Keratinocyte (primary cell): ENCODE data around the gene TMEM138. TPM values are rescaled to one million over a fixed set of nuclear protein-coding genes. Genes with fewer than 3 reads are reported as not detected.

Source experiments
- DNase-seq: peaks from one replicate; pipeline ENCODE4 v3.0.0-alpha.2; 2011; ENCODE audit warnings: low read depth, missing footprints, low spot score
- FAIRE-seq: peaks from 2 replicates; lab custom pipeline; 2011; peaks lifted over from hg19 to GRCh38; lab: Jason Lieb, UNC
- H2AFZ ChIP-seq: 2 replicates; pipeline ENCODE4 v1.6.0; 2012; ENCODE audit warnings: low read length, control low read depth, inconsistent platforms; ENCODE audit not compliant: control insufficient read depth
- H3K27ac ChIP-seq: 2 replicates; pipeline ENCODE4 v1.5.1; 2011; ENCODE audit warnings: low read length; ENCODE audit not compliant: control insufficient read depth, insufficient read depth
- H3K27me3 ChIP-seq: 3 replicates; pipeline ENCODE4 v1.6.0; 2011; ENCODE audit warnings: low read length; ENCODE audit not compliant: control insufficient read depth, insufficient read depth; ENCODE audit errors: extremely low read depth
- H3K36me3 ChIP-seq, 2 experiments: 2 replicates in 1 of 2; 3 replicates in 1 of 2; pipeline ENCODE4 v1.5.1; 2011; ENCODE audit warnings: low read length in 2 of 2, mild to moderate bottlenecking in 1 of 2; ENCODE audit not compliant: control insufficient read depth in 2 of 2, insufficient read depth in 2 of 2; ENCODE audit errors: extremely low read depth in 1 of 2
- H3K4me1 ChIP-seq: 3 replicates; pipeline ENCODE4 v1.5.1; 2011; ENCODE audit warnings: low read length; ENCODE audit not compliant: control insufficient read depth, insufficient read depth; ENCODE audit errors: extremely low read depth
- H3K4me2 ChIP-seq: 3 replicates; pipeline ENCODE4 v1.6.0; 2011; ENCODE audit warnings: low read depth, low read length; ENCODE audit not compliant: control insufficient read depth, insufficient read depth; ENCODE audit errors: extremely low read depth
- H3K4me3 ChIP-seq, 3 experiments: fragments of 200-600 bp in 1 of 3; sonication (generic) in 1 of 3; 2 replicates in 2 of 3; 3 replicates in 1 of 3; pipeline ENCODE4 v1.5.1; 2011 to 2016; ENCODE audit warnings: low read length in 3 of 3, mild to moderate bottlenecking in 3 of 3, control low read depth in 2 of 3, inconsistent platforms in 1 of 3, low read depth in 1 of 3, mixed read lengths in 1 of 3, mixed run types in 1 of 3, moderate library complexity in 1 of 3; ENCODE audit not compliant: control insufficient read depth in 2 of 3, insufficient read depth in 2 of 3; ENCODE audit errors: extremely low read depth in 1 of 3
- H3K79me2 ChIP-seq: 2 replicates; pipeline ENCODE4 v1.6.0; 2012; ENCODE audit warnings: low read length; ENCODE audit not compliant: control insufficient read depth, insufficient read depth
- H3K9ac ChIP-seq: 3 replicates; pipeline ENCODE4 v1.6.0; 2011; ENCODE audit warnings: low read length; ENCODE audit not compliant: control insufficient read depth, insufficient read depth; ENCODE audit errors: extremely low read depth
- H3K9me1 ChIP-seq: 3 replicates; pipeline ENCODE4 v1.6.0; 2011; ENCODE audit warnings: low read length; ENCODE audit not compliant: control insufficient read depth, insufficient read depth; ENCODE audit errors: extremely low read depth
- H3K9me3 ChIP-seq: 2 replicates; pipeline ENCODE4 v1.5.1; 2012; ENCODE audit warnings: low read depth, low read length; ENCODE audit not compliant: control insufficient read depth
- H4K20me1 ChIP-seq: 3 replicates; pipeline ENCODE4 v1.6.0; 2011; ENCODE audit warnings: low read length; ENCODE audit not compliant: control insufficient read depth, insufficient read depth; ENCODE audit errors: extremely low read depth
- EZH2 ChIP-seq: IDR thresholded peaks from one replicate; pipeline ENCODE4 v1.6.1; 2012; ENCODE audit warnings: inconsistent platforms, mild to moderate bottlenecking, low read length, moderate library complexity
- dilution Hi-C: fragments of 300-500 bp; cut with MboI; formaldehyde crosslinking; loops from one replicate; pipeline ENCODE4 v1.7.0; 2020; ENCODE audit warnings: low sequenced_read_pairs; ENCODE audit not compliant: extremely low pct_ligation_motif_present
- polyA plus RNA-seq, 5 experiments: library from polyadenylated mRNA; depleted of rRNA in 3 of 5; stranded (reverse) in 3 of 5; stranded (forward) in 1 of 5; unstranded in 1 of 5; fragments of >200 nt; gene quantifications; 1 replicate in 1 of 5; 2 replicates in 3 of 5; 3 replicates in 1 of 5; pipeline versions ENCODE4 v1.2.1 to v1.2.3, GENCODE V29; 2011 to 2012; ENCODE audit warnings: missing spikeins in 2 of 5, low read depth in 1 of 5, low replicate concordance in 1 of 5
- TF ChIP-seq, protein P1 (sequence below), 3 experiments: IDR thresholded peaks in 1 of 3; conservative IDR thresholded peaks in 1 of 3; optimal IDR thresholded peaks in 1 of 3; 2 replicates in 2 of 3; 3 replicates in 1 of 3; pipeline versions ENCODE3 to v1.5.1; 2011; ENCODE audit warnings: low read length in 3 of 3, mild to moderate bottlenecking in 3 of 3, moderate library complexity in 2 of 3, control low read depth in 1 of 3, inconsistent platforms in 1 of 3; ENCODE audit not compliant: insufficient read depth in 2 of 3; ENCODE audit errors: extremely low read depth in 1 of 3

The TMEM138 gene
- polyA plus RNA-seq, 1 donor (not counting 4 experiments of a cell fraction or from before 2014, with no cell fraction given) = 85.4 TPM

DNA sequence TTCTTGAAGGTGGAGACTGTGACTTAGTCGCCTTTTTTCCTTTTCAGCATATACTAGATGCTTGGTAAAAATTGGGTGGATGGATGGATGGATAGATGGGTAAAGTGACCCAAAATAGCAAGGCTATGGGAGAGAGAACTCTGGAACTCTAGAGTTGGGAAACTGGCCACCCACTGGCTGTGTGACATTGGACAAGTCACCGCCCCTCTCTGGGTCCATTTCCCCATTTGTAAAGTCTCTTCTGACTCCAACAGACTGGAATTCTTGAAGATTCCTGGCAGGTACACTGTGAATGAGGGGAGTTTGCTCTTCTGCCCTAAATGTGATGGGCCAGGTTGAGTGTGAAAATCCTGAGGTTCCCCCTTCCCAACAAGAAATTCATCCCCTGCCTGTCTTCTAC is 21.2 kb upstream of the TMEM138 start:
- no peaks in the 10 kb centered on the region for H3K9me1 ChIP-seq

DNA sequence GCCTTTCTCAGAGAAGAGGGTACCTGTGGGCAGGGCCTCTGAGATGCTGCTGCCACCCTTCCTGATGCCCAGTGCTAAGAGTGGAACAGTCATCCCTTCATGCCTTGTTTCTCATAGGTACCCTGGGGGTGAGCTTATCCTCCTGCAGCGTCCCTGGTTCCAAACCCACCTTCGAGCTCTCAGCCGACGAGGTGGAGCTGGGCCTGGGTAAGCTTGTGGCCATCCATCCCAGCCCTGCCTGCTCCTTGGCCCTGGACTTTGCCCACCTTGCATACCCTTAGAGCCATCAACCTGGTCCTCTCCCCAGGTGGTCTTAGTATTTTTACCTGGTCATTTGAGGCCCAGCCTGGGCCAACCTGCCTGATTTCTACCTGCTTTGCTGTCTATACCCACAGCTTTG is 20.5 kb upstream of the TMEM138 start:
- peaks cover 5% of the 10 kb centered on the region for H3K4me1 ChIP-seq
- H3K27ac ChIP-seq = no peak overlapping the region
- DNase-seq (no peak), FAIRE-seq (no peak)
- H2AFZ ChIP-seq = no peak overlapping the region
- no peaks in the 10 kb centered on the region for H3K9me3 ChIP-seq
- no peak overlapping the region for H3K4me2 ChIP-seq
- H3K27me3 ChIP-seq = no peaks in the 10 kb centered on the region
- no peaks in the 10 kb centered on the region for H3K79me2 ChIP-seq
- dilution Hi-C loops = no loop called here
- TF ChIP-seq, protein P1, sequence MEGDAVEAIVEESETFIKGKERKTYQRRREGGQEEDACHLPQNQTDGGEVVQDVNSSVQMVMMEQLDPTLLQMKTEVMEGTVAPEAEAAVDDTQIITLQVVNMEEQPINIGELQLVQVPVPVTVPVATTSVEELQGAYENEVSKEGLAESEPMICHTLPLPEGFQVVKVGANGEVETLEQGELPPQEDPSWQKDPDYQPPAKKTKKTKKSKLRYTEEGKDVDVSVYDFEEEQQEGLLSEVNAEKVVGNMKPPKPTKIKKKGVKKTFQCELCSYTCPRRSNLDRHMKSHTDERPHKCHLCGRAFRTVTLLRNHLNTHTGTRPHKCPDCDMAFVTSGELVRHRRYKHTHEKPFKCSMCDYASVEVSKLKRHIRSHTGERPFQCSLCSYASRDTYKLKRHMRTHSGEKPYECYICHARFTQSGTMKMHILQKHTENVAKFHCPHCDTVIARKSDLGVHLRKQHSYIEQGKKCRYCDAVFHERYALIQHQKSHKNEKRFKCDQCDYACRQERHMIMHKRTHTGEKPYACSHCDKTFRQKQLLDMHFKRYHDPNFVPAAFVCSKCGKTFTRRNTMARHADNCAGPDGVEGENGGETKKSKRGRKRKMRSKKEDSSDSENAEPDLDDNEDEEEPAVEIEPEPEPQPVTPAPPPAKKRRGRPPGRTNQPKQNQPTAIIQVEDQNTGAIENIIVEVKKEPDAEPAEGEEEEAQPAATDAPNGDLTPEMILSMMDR (optimal IDR thresholded peaks at IDR 0.05 in 1 of 3, IDR thresholded peaks at IDR 0.05 in 1 of 3, conservative IDR thresholded peaks at IDR 0.05 in 1 of 3; ENCODE audit: extremely low read depth in 1 of 3, insufficient read depth in 2 of 3, low read length in 3 of 3) = no peak
- TF ChIP-seq EZH2 = no peak
- H3K4me3 ChIP-seq = no peak overlapping the region
- no peaks in the 10 kb centered on the region for H4K20me1 ChIP-seq
- no peaks in the 10 kb centered on the region for H3K9me1 ChIP-seq
- peaks cover 7 to 10% of the 10 kb centered on the region in 2 experiments for H3K36me3 ChIP-seq
- H3K9ac ChIP-seq = no peak overlapping the region

More for the DNA sequence above, 21.2 kb upstream of the TMEM138 start:
- no peaks in the 10 kb centered on the region for H3K9me3 ChIP-seq
- dilution Hi-C loops = no loop called here
- no peak overlapping the region for H3K4me2 ChIP-seq
- no peaks in the 10 kb centered on the region for H3K79me2 ChIP-seq
- H4K20me1 ChIP-seq = no peaks in the 10 kb centered on the region
- no peak overlapping the region for H2AFZ ChIP-seq
- no peaks in the 10 kb centered on the region for H3K4me1 ChIP-seq
- H3K36me3 ChIP-seq = peaks cover 7 to 10% of the 10 kb centered on the region in 2 experiments
- H3K4me3 ChIP-seq = no peak overlapping the region
- no peak for FAIRE-seq
- no peak for DNase-seq
- H3K9ac ChIP-seq = no peak overlapping the region
- no peak for TF ChIP-seq EZH2
- TF ChIP-seq, protein P1 (optimal IDR thresholded peaks at IDR 0.05 in 1 of 3, IDR thresholded peaks at IDR 0.05 in 1 of 3, conservative IDR thresholded peaks at IDR 0.05 in 1 of 3; ENCODE audit: extremely low read depth in 1 of 3, insufficient read depth in 2 of 3, low read length in 3 of 3) = no peak
- no peak overlapping the region for H3K27ac ChIP-seq
- no peaks in the 10 kb centered on the region for H3K27me3 ChIP-seq
